Neural progenitor cell (in vitro differentiated cells): ENCODE data around the gene MPPED1. TPM values are rescaled to one million over a fixed set of nuclear protein-coding genes. Genes with fewer than 3 reads are reported as not detected.
A peak's percentile ranks its signal among the peaks of the same experiment; 100 is the strongest.

Source experiments
- DNase-seq: peaks from one replicate; pipeline ENCODE4 v3.0.0-alpha.2; 2016; ENCODE audit warnings: low spot score
- H2AFZ ChIP-seq: fragments of 200-600 bp; sonication (generic); replicated peaks from 2 replicates; pipeline ENCODE4 v1.6.1; 2016; ENCODE audit warnings: antibody characterized with exemption
- H3F3A ChIP-seq: fragments of 200-600 bp; sonication (generic); 2 replicates; pipeline ENCODE4 v1.6.1; 2016; ENCODE audit warnings: antibody characterized with exemption, low read depth
- H3K27ac ChIP-seq: fragments of 200-600 bp; sonication (generic); 2 replicates; pipeline ENCODE4 v1.5.1; 2016; ENCODE audit warnings: mild to moderate bottlenecking
- H3K27me3 ChIP-seq: fragments of 200-600 bp; sonication (generic); 2 replicates; pipeline ENCODE4 v1.6.1; 2016; ENCODE audit warnings: mild to moderate bottlenecking, moderate library complexity
- H3K36me3 ChIP-seq: fragments of 200-600 bp; sonication (generic); 2 replicates; pipeline ENCODE4 v1.5.1; 2016
- H3K4me1 ChIP-seq: fragments of 200-600 bp; sonication (generic); 2 replicates; pipeline ENCODE4 v1.6.1; 2016; ENCODE audit warnings: mixed run types
- H3K4me2 ChIP-seq: fragments of 200-600 bp; sonication (generic); 2 replicates; pipeline ENCODE4 v1.6.1; 2016
- H3K4me3 ChIP-seq: fragments of 200-600 bp; sonication (generic); 2 replicates; pipeline ENCODE4 v1.5.1; 2016
- H3K79me2 ChIP-seq: fragments of 200-600 bp; sonication (generic); 2 replicates; pipeline ENCODE4 v1.6.1; 2016; ENCODE audit warnings: low read depth
- H3K9ac ChIP-seq: fragments of 200-600 bp; sonication (generic); 2 replicates; pipeline ENCODE4 v1.6.1; 2016
- H3K9me3 ChIP-seq: fragments of 200-600 bp; sonication (generic); 2 replicates; pipeline ENCODE4 v1.5.1; 2016; ENCODE audit warnings: low read depth
- H4K20me1 ChIP-seq: fragments of 200-600 bp; sonication (generic); 2 replicates; pipeline ENCODE4 v1.6.1; 2016; ENCODE audit warnings: low read depth
- H3K27ac Mint-ChIP-seq: 3 replicates; pipeline ENCODE4 v1.8.0; 2021; ENCODE audit warnings: mixed read lengths
- H3K27me3 Mint-ChIP-seq: 2 replicates; pipeline ENCODE4 v1.8.0; 2022; ENCODE audit warnings: low read depth, mild to moderate bottlenecking, inconsistent platforms, moderate library complexity, mixed read lengths; ENCODE audit not compliant: insufficient read depth
- H3K36me3 Mint-ChIP-seq: 3 replicates; pipeline ENCODE4 v1.8.0; 2021; ENCODE audit warnings: mixed read lengths
- H3K4me1 Mint-ChIP-seq: 3 replicates; pipeline ENCODE4 v1.8.0; 2021; ENCODE audit warnings: mixed read lengths
- H3K4me3 Mint-ChIP-seq: 3 replicates; pipeline ENCODE4 v1.8.0; 2021; ENCODE audit warnings: mild to moderate bottlenecking, moderate library complexity, mixed read lengths
- H3K9me3 Mint-ChIP-seq: 3 replicates; pipeline ENCODE4 v1.8.0; 2020; ENCODE audit warnings: mixed read lengths
- CTCF ChIP-seq: fragments of 200-600 bp; sonication (generic); IDR thresholded peaks from 2 replicates; pipeline ENCODE4 v1.5.1; 2017; ENCODE audit warnings: antibody characterized with exemption, mild to moderate bottlenecking
- EZH2 ChIP-seq: fragments of 200-600 bp; sonication (generic); IDR thresholded peaks from 2 replicates; pipeline ENCODE4 v1.6.1; 2017; ENCODE audit warnings: antibody characterized with exemption, mild to moderate bottlenecking, moderate library complexity
- EZH2phosphoT487 ChIP-seq: fragments of 200-600 bp; sonication (generic); IDR thresholded peaks from 2 replicates; pipeline ENCODE4 v1.6.1; 2017; ENCODE audit warnings: antibody characterized with exemption
- total RNA-seq: library from RNA; depleted of rRNA; stranded (reverse); fragments of >200 nt; gene quantifications from 2 replicates; pipeline ENCODE4 v1.2.3, GENCODE V29; 2015; ENCODE audit warnings: low replicate concordance

The MPPED1 gene
- total RNA-seq, 1 donor from 2014 or later, result 2.0 TPM

- peaks cover 18% of the 10 kb centered on the region for H3K4me1 Mint-ChIP-seq
- peaks cover 7% of the 10 kb centered on the region for H3K27me3 Mint-ChIP-seq
Measured at GRCh38 chr22:43421046-43421665, 9.3 kb downstream of the MPPED1 start.

GRCh38 chr22:43421914-43422615 is 10.3 kb downstream of the MPPED1 start:
- Mint-ChIP-seq H3K27ac (no peak overlapping the region), H3K9me3 (no peaks in the 10 kb centered on the region), H3K4me1 (peaks cover 27% of the 10 kb centered on the region), H3K4me3 (no peak overlapping the region), H3K36me3 (no peaks in the 10 kb centered on the region), H3K27me3 (peaks cover 10% of the 10 kb centered on the region)
- no peaks in the 10 kb centered on the region for H3K79me2 ChIP-seq
- TF ChIP-seq EZH2 (no peak), EZH2phosphoT487 (no peak)
- H3K9me3 ChIP-seq, result no peaks in the 10 kb centered on the region
- H3K4me1 ChIP-seq, result peaks cover 56% of the 10 kb centered on the region
- no peak overlapping the region for H3K27ac ChIP-seq
- peaks cover 8% of the 10 kb centered on the region for H3F3A ChIP-seq
- no peak overlapping the region for H2AFZ ChIP-seq
- H3K9ac ChIP-seq, result no peak overlapping the region
- no peaks in the 10 kb centered on the region for H3K27me3 ChIP-seq
- no peaks in the 10 kb centered on the region for H4K20me1 ChIP-seq
- no peak overlapping the region for H3K4me2 ChIP-seq
- no peak for DNase-seq
- no peaks in the 10 kb centered on the region for H3K36me3 ChIP-seq
- no peak overlapping the region for H3K4me3 ChIP-seq

More at GRCh38 chr22:43421046-43421665, 9.3 kb downstream of the MPPED1 start:
- Histone ChIP-seq H4K20me1 (no peaks in the 10 kb centered on the region), H3K9me3 (no peaks in the 10 kb centered on the region), H3K36me3 (no peaks in the 10 kb centered on the region), H3K79me2 (no peaks in the 10 kb centered on the region), H2AFZ (no peak overlapping the region), H3K27ac (no peak overlapping the region), H3K4me1 (peaks cover 56% of the 10 kb centered on the region), H3K27me3 (peaks cover 4% of the 10 kb centered on the region), H3K4me2 (no peak overlapping the region), H3K4me3 (no peak overlapping the region), H3K9ac (no peak overlapping the region), H3F3A (peaks cover 8% of the 10 kb centered on the region)
- no peak for TF ChIP-seq CTCF
- no peaks in the 10 kb centered on the region for H3K9me3 Mint-ChIP-seq
- H3K36me3 Mint-ChIP-seq, result no peaks in the 10 kb centered on the region
- no peak for DNase-seq
- H3K4me3 Mint-ChIP-seq, result no peak overlapping the region
- H3K27ac Mint-ChIP-seq, result no peak overlapping the region

GRCh38 chr22:43423046-43423445 is 11.2 kb downstream of the MPPED1 start:
- no peak overlapping the region for H3K4me3 Mint-ChIP-seq
- H3F3A ChIP-seq, result no peaks in the 10 kb centered on the region
- H3K27ac ChIP-seq, result no peak overlapping the region
- no peaks in the 10 kb centered on the region for H3K36me3 Mint-ChIP-seq
- H4K20me1 ChIP-seq, result no peaks in the 10 kb centered on the region
- no peak for DNase-seq
- H3K4me1 Mint-ChIP-seq, result peaks cover 27% of the 10 kb centered on the region
- no peak overlapping the region for H3K4me3 ChIP-seq
- peaks cover 10% of the 10 kb centered on the region for H3K27me3 Mint-ChIP-seq
- H3K27ac Mint-ChIP-seq, result no peak overlapping the region
- H2AFZ ChIP-seq, result no peak overlapping the region
- H3K9me3 Mint-ChIP-seq, result no peaks in the 10 kb centered on the region
- TF ChIP-seq CTCF (no peak), EZH2 (no peak), EZH2phosphoT487 (no peak)
- no peaks in the 10 kb centered on the region for H3K79me2 ChIP-seq
- peaks cover 50% of the 10 kb centered on the region for H3K4me1 ChIP-seq
- no peaks in the 10 kb centered on the region for H3K9me3 ChIP-seq
- no peaks in the 10 kb centered on the region for H3K27me3 ChIP-seq
- no peaks in the 10 kb centered on the region for H3K36me3 ChIP-seq
- H3K9ac ChIP-seq, result no peak overlapping the region
- no peak overlapping the region for H3K4me2 ChIP-seq

- H3K4me3 ChIP-seq, result no peak overlapping the region
- H3K4me1 ChIP-seq, result peaks cover 39% of the 10 kb centered on the region
- DNase-seq, result no peak
- no peak overlapping the region for H3K27ac ChIP-seq
- Mint-ChIP-seq H3K4me3 (no peak overlapping the region), H3K4me1 (peaks cover 19% of the 10 kb centered on the region), H3K27ac (no peak overlapping the region), H3K27me3 (peaks cover 6% of the 10 kb centered on the region), H3K36me3 (no peaks in the 10 kb centered on the region), H3K9me3 (no peaks in the 10 kb centered on the region)
- H2AFZ ChIP-seq, result no peak overlapping the region
- H3F3A ChIP-seq, result no peaks in the 10 kb centered on the region
- no peak overlapping the region for H3K9ac ChIP-seq
- no peaks in the 10 kb centered on the region for H4K20me1 ChIP-seq
- no peaks in the 10 kb centered on the region for H3K9me3 ChIP-seq
- peak overlapping the region; percentile 35 for H3K4me2 ChIP-seq
- no peaks in the 10 kb centered on the region for H3K27me3 ChIP-seq
- TF ChIP-seq CTCF (no peak), EZH2 (no peak), EZH2phosphoT487 (no peak)
- H3K36me3 ChIP-seq, result no peaks in the 10 kb centered on the region
- no peaks in the 10 kb centered on the region for H3K79me2 ChIP-seq
Measured at GRCh38 chr22:43424201-43424600, 12.4 kb downstream of the MPPED1 start.
